Vagina (tissue), 2 donors: ENCODE results near the gene PDE3B.

ENCODE experiments used
- POLR2AphosphoS5 ChIP-seq, 2 donors: sonication (generic); formaldehyde crosslinking; IDR thresholded peaks; one replicate each; pipeline ENCODE4 v1.9.0; 2017; ENCODE audit warnings: antibody characterized with exemption in 2 of 2, mild to moderate bottlenecking in 2 of 2, low read depth in 1 of 2; ENCODE audit not compliant: insufficient read depth in 1 of 2
- TF ChIP-seq, protein P1 (sequence below), 3 experiments: fragments of 450-650 bp in 2 of 3; fragments of 200-600 bp in 1 of 3; sonication (generic) in 1 of 3; IDR thresholded peaks; one replicate each; pipeline ENCODE4 v1.5.1; 2017 to 2019; ENCODE audit warnings: antibody characterized with exemption in 3 of 3, mild to moderate bottlenecking in 2 of 3, moderate library complexity in 2 of 3

- TF ChIP-seq, protein P1, sequence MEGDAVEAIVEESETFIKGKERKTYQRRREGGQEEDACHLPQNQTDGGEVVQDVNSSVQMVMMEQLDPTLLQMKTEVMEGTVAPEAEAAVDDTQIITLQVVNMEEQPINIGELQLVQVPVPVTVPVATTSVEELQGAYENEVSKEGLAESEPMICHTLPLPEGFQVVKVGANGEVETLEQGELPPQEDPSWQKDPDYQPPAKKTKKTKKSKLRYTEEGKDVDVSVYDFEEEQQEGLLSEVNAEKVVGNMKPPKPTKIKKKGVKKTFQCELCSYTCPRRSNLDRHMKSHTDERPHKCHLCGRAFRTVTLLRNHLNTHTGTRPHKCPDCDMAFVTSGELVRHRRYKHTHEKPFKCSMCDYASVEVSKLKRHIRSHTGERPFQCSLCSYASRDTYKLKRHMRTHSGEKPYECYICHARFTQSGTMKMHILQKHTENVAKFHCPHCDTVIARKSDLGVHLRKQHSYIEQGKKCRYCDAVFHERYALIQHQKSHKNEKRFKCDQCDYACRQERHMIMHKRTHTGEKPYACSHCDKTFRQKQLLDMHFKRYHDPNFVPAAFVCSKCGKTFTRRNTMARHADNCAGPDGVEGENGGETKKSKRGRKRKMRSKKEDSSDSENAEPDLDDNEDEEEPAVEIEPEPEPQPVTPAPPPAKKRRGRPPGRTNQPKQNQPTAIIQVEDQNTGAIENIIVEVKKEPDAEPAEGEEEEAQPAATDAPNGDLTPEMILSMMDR (IDR thresholded peaks at IDR 0.05) = no peak
- TF ChIP-seq POLR2AphosphoS5 (IDR thresholded peaks at IDR 0.05; ENCODE audit: insufficient read depth in 1 of 2, low read depth in 1 of 2) = no peak
These were observed 8.8 kb upstream of the PDE3B start for GRCh38 chr11:14634813-14635212.
